Ascending aorta (tissue), 2 donors: Measurements from ENCODE around the gene GFER. TPM values are rescaled to one million over a fixed set of nuclear protein-coding genes. Genes with fewer than 3 reads are reported as not detected.
"Not testable (repeated sequence)": the region's sequence is repeated elsewhere in the genome, so short reads cannot be mapped to it uniquely, and the experiment has no call there.

Experiments
- DNase-seq, 2 donors: peaks; one replicate each; pipeline ENCODE4 v3.0.0-alpha.2; 2019; ENCODE audit warnings: low spot score in 2 of 2
- H3K27ac ChIP-seq, 2 donors: fragments of 200-600 bp; sonication (generic); one replicate each; pipeline ENCODE4 v1.5.1; 2016 to 2017; ENCODE audit warnings: mild to moderate bottlenecking in 1 of 2
- H3K27me3 ChIP-seq: fragments of 200-600 bp; sonication (generic); one replicate; pipeline ENCODE4 v1.5.1; 2017
- H3K36me3 ChIP-seq, 2 donors: fragments of 200-600 bp; sonication (generic); one replicate each; pipeline ENCODE4 v1.5.1; 2016
- H3K4me1 ChIP-seq, 2 donors: fragments of 200-600 bp; sonication (generic); one replicate each; pipeline ENCODE4 v1.5.1; 2016 to 2017; ENCODE audit warnings: mild to moderate bottlenecking in 1 of 2
- H3K4me3 ChIP-seq, 2 donors: fragments of 200-600 bp; sonication (generic); one replicate each; pipeline ENCODE4 v1.5.1; 2016 to 2017; ENCODE audit warnings: mild to moderate bottlenecking in 1 of 2
- H3K9me3 ChIP-seq, 2 donors: fragments of 200-600 bp; sonication (generic); one replicate each; pipeline ENCODE4 v1.5.1; 2016
- CTCF ChIP-seq, 3 experiments: fragments of 200-600 bp in 2 of 3; fragments of 450-650 bp in 1 of 3; sonication (generic) in 2 of 3; IDR thresholded peaks; one replicate each; pipeline ENCODE4 v1.5.1; 2016 to 2019; ENCODE audit warnings: antibody characterized with exemption in 3 of 3, mild to moderate bottlenecking in 1 of 3, moderate library complexity in 1 of 3
- intact Hi-C: fragments of 100-400 bp; cut with DNase I; formaldehyde crosslinking; loops from one replicate; pipeline ENCODE4 v1.15.1; 2023
- total RNA-seq: library from RNA; depleted of rRNA; stranded (reverse); fragments of >200 nt; gene quantifications from one replicate; pipeline ENCODE4 v1.1.0, GENCODE V29; 2016

Gene GFER
- total RNA-seq, 1 donor from 2014 or later: 2.7 TPM

- intact Hi-C loops: loop anchor here (1.0 to 10.0 kb wide), 3 partner anchors 17 to 555 kb away; partner anchors contain the start of genes ATP6V0C, MSRB1 and TRAF7
- Histone ChIP-seq H3K27ac (peak within 1 kb of the TSS; percentile 74 to 80), H3K9me3 (no peaks in the 10 kb centered on the region), H3K4me3 (peak within 1 kb of the TSS; percentile 86 to 90), H3K27me3 (no peaks in the 10 kb centered on the region), H3K4me1 (peaks cover 3 to 20% of the 10 kb centered on the region in 2 donors), H3K36me3 (peaks cover 24 to 29% of the 10 kb centered on the region in 2 donors)
- DNase-seq: peak; percentile 52 to 94
- TF ChIP-seq CTCF (IDR thresholded peaks at IDR 0.05): peak; percentile 50 to 78 (median 57)
Observed at GRCh38 chr16:1959269-1960039, 24.5 kb upstream of the GFER start, which contains the start of gene NDUFB10. NDUFB10 (plus strand) TSS chr16:1959538; CDS start chr16:1959625, 87 bp downstream.

GRCh38 chr16:1960665-1961630, 23.0 kb upstream of the GFER start:
- no peak for TF ChIP-seq CTCF (IDR thresholded peaks at IDR 0.05)
- peaks cover 24 to 29% of the 10 kb centered on the region in 2 donors for H3K36me3 ChIP-seq
- H3K27ac ChIP-seq: no peak overlapping the region
- intact Hi-C loops: loop anchor here (10.0 kb wide), 1 partner anchor 554 kb away; the partner anchor contains the start of gene ATP6V0C
- no peak for DNase-seq
- no peaks in the 10 kb centered on the region for H3K9me3 ChIP-seq
- no peaks in the 10 kb centered on the region for H3K27me3 ChIP-seq
- H3K4me1 ChIP-seq: peaks cover 3 to 26% of the 10 kb centered on the region in 2 donors
- peak overlapping the region; percentile 86 to 90 for H3K4me3 ChIP-seq

GRCh38 chr16:1961651-1962067, 22.3 kb upstream of the GFER start:
- Histone ChIP-seq H3K27me3 (no peaks in the 10 kb centered on the region), H3K9me3 (no peaks in the 10 kb centered on the region), H3K27ac (no peak overlapping the region), H3K4me3 (no peak overlapping the region), H3K4me1 (peaks cover 3 to 26% of the 10 kb centered on the region in 2 donors), H3K36me3 (peaks cover 24 to 29% of the 10 kb centered on the region in 2 donors)
- intact Hi-C loops: loop anchor here (10.0 kb wide), 1 partner anchor 553 kb away; the partner anchor contains the start of gene ATP6V0C
- no peak for DNase-seq
- TF ChIP-seq CTCF (IDR thresholded peaks at IDR 0.05): no peak

- DNase-seq, H3K9me3 ChIP-seq, H3K27ac ChIP-seq, H3K27me3 ChIP-seq, H3K4me3 ChIP-seq: not testable (repeated sequence)
- Histone ChIP-seq H3K4me1 (peaks cover 3 to 26% of the 10 kb centered on the region in 2 donors), H3K36me3 (peaks cover 24 to 29% of the 10 kb centered on the region in 2 donors)
- intact Hi-C loops: loop anchor here (10.0 kb wide), 1 partner anchor 552 kb away; the partner anchor contains the start of gene ATP6V0C
Observed at GRCh38 chr16:1962161-1963153, 21.5 kb upstream of the GFER start.

- H3K27ac ChIP-seq: peak overlapping the region; percentile 99
- peak overlapping the region; percentile 92 to 94 for H3K4me3 ChIP-seq
- H3K9me3 ChIP-seq: no peaks in the 10 kb centered on the region
- intact Hi-C loops: loop anchor here (10.0 kb wide), 1 partner anchor 551 kb away; the partner anchor contains the start of gene ATP6V0C
- peaks cover 3 to 24% of the 10 kb centered on the region in 2 donors for H3K4me1 ChIP-seq
- no peaks in the 10 kb centered on the region for H3K27me3 ChIP-seq
- DNase-seq: no peak
- no peak for TF ChIP-seq CTCF (IDR thresholded peaks at IDR 0.05)
- H3K36me3 ChIP-seq: peaks cover 24 to 29% of the 10 kb centered on the region in 2 donors
Observed at GRCh38 chr16:1963806-1964505, 20.0 kb upstream of the GFER start.
